Endothelial cell (in vitro differentiated cells): ENCODE results near the gene ITLN1. TPM values are rescaled to one million over a fixed set of nuclear protein-coding genes. Genes with fewer than 3 reads are reported as not detected.
A peak's percentile ranks its signal among the peaks of the same experiment; 100 is the strongest.

Experiments
- DNase-seq: peaks from one replicate; pipeline ENCODE4 v3.0.0; 2021; ENCODE audit warnings: low spot score
- H3K27ac Mint-ChIP-seq: one replicate; pipeline ENCODE4 v1.8.0; 2021; ENCODE audit warnings: mixed read lengths, inconsistent platforms; ENCODE audit not compliant: unreplicated experiment
- H3K27me3 Mint-ChIP-seq: one replicate; pipeline ENCODE4 v1.8.0; 2021; ENCODE audit warnings: mild to moderate bottlenecking, moderate library complexity, mixed read lengths, inconsistent platforms; ENCODE audit not compliant: unreplicated experiment
- H3K36me3 Mint-ChIP-seq: one replicate; pipeline ENCODE4 v1.8.0; 2021; ENCODE audit warnings: mild to moderate bottlenecking, low read depth, mixed read lengths, inconsistent platforms; ENCODE audit not compliant: unreplicated experiment
- H3K4me1 Mint-ChIP-seq: one replicate; pipeline ENCODE4 v1.8.0; 2021; ENCODE audit warnings: mild to moderate bottlenecking, mixed read lengths, inconsistent platforms; ENCODE audit not compliant: unreplicated experiment
- H3K4me3 Mint-ChIP-seq: one replicate; pipeline ENCODE4 v1.8.0; 2021; ENCODE audit warnings: mild to moderate bottlenecking, mixed read lengths, inconsistent platforms; ENCODE audit not compliant: unreplicated experiment
- H3K9me3 Mint-ChIP-seq: one replicate; pipeline ENCODE4 v1.8.0; 2021; ENCODE audit warnings: mixed read lengths, inconsistent platforms; ENCODE audit not compliant: unreplicated experiment
- total RNA-seq: library from RNA; stranded (reverse); fragmentation: NEBNext Ultra II Directional; extraction: Animal tissue kit (Norgen Biotek cat#: 25700); gene quantifications from one replicate; pipeline ENCODE4 v1.2.1, GENCODE V29; 2021; ENCODE audit not compliant: unreplicated experiment
- TF ChIP-seq, protein P1 (sequence below): fragments of 200-600 bp; sonication (generic); IDR thresholded peaks from one replicate; pipeline ENCODE4 v1.5.0; 2021; ENCODE audit warnings: antibody characterized with exemption; ENCODE audit not compliant: unreplicated experiment

Gene ITLN1
- total RNA-seq, 1 donor from 2014 or later: not detected

DNA sequence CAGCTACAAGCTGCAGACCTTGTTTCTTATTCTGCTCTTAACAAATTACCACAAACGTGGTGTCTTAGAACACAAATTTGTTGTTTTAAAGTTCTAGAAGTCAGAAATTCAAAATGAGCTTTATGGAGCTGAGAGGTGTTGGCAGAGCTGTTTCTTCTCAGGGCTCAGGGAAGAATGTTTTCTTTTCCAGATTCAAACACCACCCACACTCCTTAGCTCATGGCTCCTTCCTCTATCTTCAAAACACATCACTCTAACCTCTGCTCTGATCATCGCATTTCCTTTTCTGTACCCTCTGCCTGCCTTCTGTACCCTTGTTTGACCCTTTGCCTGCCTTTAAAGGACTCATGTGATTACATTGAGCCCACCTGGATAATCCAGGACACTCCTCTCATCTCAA is 26.9 kb upstream of the ITLN1 start:
- Mint-ChIP-seq H3K27me3 (no peaks in the 10 kb centered on the region), H3K27ac (no peak overlapping the region), H3K4me1 (peaks cover 22% of the 10 kb centered on the region), H3K36me3 (no peaks in the 10 kb centered on the region), H3K4me3 (no peak overlapping the region), H3K9me3 (no peaks in the 10 kb centered on the region)
- DNase-seq: no peak
- TF ChIP-seq, protein P1, sequence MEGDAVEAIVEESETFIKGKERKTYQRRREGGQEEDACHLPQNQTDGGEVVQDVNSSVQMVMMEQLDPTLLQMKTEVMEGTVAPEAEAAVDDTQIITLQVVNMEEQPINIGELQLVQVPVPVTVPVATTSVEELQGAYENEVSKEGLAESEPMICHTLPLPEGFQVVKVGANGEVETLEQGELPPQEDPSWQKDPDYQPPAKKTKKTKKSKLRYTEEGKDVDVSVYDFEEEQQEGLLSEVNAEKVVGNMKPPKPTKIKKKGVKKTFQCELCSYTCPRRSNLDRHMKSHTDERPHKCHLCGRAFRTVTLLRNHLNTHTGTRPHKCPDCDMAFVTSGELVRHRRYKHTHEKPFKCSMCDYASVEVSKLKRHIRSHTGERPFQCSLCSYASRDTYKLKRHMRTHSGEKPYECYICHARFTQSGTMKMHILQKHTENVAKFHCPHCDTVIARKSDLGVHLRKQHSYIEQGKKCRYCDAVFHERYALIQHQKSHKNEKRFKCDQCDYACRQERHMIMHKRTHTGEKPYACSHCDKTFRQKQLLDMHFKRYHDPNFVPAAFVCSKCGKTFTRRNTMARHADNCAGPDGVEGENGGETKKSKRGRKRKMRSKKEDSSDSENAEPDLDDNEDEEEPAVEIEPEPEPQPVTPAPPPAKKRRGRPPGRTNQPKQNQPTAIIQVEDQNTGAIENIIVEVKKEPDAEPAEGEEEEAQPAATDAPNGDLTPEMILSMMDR: no peak

DNA sequence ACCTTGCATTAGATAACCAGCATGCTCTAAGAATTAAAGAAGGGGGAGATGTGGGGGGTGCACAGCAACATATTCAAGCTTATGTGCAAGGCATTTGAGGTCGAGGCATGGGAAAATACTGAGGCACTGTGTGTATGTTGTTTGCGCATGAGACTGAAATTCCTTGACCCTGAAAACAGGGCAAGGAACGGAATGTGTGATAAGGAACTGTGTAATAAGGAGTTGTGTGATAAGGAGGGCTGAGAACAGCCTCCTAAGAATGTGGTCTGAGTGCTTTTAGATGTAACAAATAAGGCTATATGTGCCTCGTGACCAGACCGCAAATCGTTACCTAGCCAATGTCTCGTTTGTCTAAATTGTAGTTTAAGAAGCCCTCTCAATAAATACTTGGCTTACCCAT is 26.5 kb upstream of the ITLN1 start:
- Mint-ChIP-seq H3K4me1 (peaks cover 22% of the 10 kb centered on the region), H3K27ac (no peak overlapping the region), H3K36me3 (no peaks in the 10 kb centered on the region), H3K27me3 (no peaks in the 10 kb centered on the region), H3K4me3 (no peak overlapping the region), H3K9me3 (no peaks in the 10 kb centered on the region)
- TF ChIP-seq, protein P1: no peak
- no peak for DNase-seq

DNA sequence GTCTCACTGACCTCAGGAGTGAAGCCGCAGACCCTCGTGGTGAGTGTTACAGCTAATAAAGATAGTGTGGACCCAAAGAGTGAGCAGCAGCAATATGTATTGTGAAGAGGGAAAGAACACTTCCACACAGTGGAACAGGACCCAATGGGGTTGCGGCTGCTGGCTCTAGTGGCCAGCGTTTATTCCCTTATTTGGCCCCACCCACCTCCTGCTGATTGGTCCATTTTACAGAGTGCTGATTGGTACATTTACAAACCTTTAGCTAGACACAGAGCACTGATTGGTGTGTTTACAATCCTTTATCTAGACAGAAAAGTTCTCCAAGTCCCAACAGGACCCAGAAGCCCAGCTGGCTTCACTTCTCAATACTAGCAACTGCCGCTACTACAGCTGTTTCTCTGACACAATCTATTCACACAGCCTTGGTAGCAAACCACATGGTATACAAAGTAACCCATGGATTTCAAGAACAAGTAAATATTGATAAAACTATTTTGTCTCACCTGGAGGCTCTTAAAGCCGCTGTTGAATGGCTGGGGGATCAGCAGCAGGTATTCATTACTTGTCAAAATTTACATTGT is 25.3 kb upstream of the ITLN1 start:
- Mint-ChIP-seq H3K4me1 (peaks cover 32% of the 10 kb centered on the region), H3K9me3 (no peaks in the 10 kb centered on the region), H3K27me3 (no peaks in the 10 kb centered on the region), H3K4me3 (no peak overlapping the region), H3K27ac (no peak overlapping the region), H3K36me3 (no peaks in the 10 kb centered on the region)
- DNase-seq: no peak
- TF ChIP-seq, protein P1: no peak

DNA sequence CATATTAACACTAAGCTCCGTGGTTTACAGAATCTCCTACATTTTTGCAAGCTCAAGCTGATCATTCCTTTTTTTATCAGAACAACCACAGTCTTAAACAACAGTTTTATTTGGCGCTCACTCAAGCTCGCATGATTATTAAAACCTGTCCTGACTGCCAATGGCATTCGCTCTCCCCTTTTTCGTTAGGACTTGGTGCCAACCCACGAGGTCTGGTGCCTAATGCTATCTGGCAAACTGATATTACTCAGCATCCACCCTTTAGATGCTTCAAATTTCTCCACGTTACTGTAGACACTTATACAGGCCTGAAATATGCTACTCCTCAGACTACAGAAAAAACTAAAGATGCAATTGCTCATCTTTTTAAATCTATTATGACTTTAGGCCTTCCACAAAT is 23.0 kb upstream of the ITLN1 start:
- Mint-ChIP-seq H3K4me3 (no peak overlapping the region), H3K9me3 (no peaks in the 10 kb centered on the region), H3K27me3 (no peaks in the 10 kb centered on the region), H3K36me3 (no peaks in the 10 kb centered on the region), H3K27ac (peak overlapping the region; percentile 59), H3K4me1 (peaks cover 19% of the 10 kb centered on the region)
- no peak for DNase-seq
- TF ChIP-seq, protein P1: no peak

DNA sequence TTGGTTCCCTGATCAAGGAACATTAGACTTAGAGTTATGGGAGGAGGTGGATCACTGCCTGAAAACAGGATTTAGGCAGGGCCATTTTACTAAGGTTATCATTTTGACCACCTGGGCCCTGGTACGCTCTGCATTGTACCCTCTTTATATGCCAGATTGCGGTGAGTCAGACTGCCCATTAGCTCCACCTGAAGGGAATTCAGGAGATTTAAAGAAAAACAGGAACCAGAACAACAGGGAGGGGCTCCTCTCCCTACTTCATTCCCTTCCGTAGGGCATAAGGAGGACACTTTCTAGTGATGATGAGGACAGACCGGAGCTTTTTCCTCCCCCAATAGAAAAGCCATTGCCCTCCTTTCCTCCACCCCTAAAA is 20.6 kb upstream of the ITLN1 start:
- H3K27ac Mint-ChIP-seq: no peak overlapping the region
- DNase-seq: no peak

More for the DNA sequence above, 20.6 kb upstream of the ITLN1 start:
- Mint-ChIP-seq H3K4me3 (no peak overlapping the region), H3K36me3 (no peaks in the 10 kb centered on the region), H3K27me3 (no peaks in the 10 kb centered on the region), H3K9me3 (no peaks in the 10 kb centered on the region), H3K4me1 (peaks cover 12% of the 10 kb centered on the region)
- TF ChIP-seq, protein P1: no peak
